Colonic mucosa (tissue), 4 donors: Measurements from ENCODE around the gene TMEM253. TPM values are rescaled to one million over a fixed set of nuclear protein-coding genes. Genes with fewer than 3 reads are reported as not detected.

ENCODE experiments used
- DNase-seq: peaks from one replicate; pipeline ENCODE4 v3.0.0-alpha.2; 2020
- H3K27ac ChIP-seq: fragments of 200-600 bp; one replicate; pipeline ENCODE4 v1.8.0; 2021
- H3K27me3 ChIP-seq: fragments of 200-600 bp; one replicate; pipeline ENCODE4 v1.8.0; 2021
- H3K36me3 ChIP-seq: fragments of 200-600 bp; one replicate; pipeline ENCODE4 v1.8.0; 2021
- H3K4me1 ChIP-seq: fragments of 200-600 bp; one replicate; pipeline ENCODE4 v1.8.0; 2021; ENCODE audit warnings: mild to moderate bottlenecking
- H3K4me3 ChIP-seq: fragments of 200-600 bp; one replicate; pipeline ENCODE4 v1.8.0; 2021
- H3K9ac ChIP-seq, 2 donors: one replicate each; pipeline ENCODE4 v1.7.0; 2013; ENCODE audit warnings: control low read depth in 2 of 2, low read depth in 2 of 2, low read length in 2 of 2
- H3K9me3 ChIP-seq: fragments of 200-600 bp; one replicate; pipeline ENCODE4 v1.8.0; 2021
- CTCF ChIP-seq: fragments of 200-600 bp; IDR thresholded peaks from one replicate; pipeline ENCODE4 v1.8.0; 2022; ENCODE audit warnings: antibody characterized with exemption, mild to moderate bottlenecking
- intact Hi-C: fragments of 100-400 bp; cut with DNase I; formaldehyde crosslinking; loops from one replicate; pipeline ENCODE4 v1.14.1; 2022
- total RNA-seq, 2 donors: library from RNA; stranded (reverse); fragmentation: NEBNext Ultra II Directional in 1 of 2; extraction: Animal tissue kit (Norgen Biotek cat#: 25700) in 1 of 2; gene quantifications; one replicate each; pipeline ENCODE4 v1.2.1, GENCODE V29; 2021
- donor health status: healthy.
- donor health status: DM: no; HTN: no; CAD: no.
- donor health status: DM: no; HTN: no; CAD: no.

TMEM253 gene
- total RNA-seq, 2 donors from 2014 or later, result 28.8 to 48.3 TPM

- H3K27me3 ChIP-seq, result no peaks in the 10 kb centered on the region
- DNase-seq, result peak; percentile 90
- no peak for TF ChIP-seq CTCF
- no peak overlapping the region for H3K4me3 ChIP-seq
- intact Hi-C loops, result no loop called here
- H3K9ac ChIP-seq, result peak overlapping the region; percentile 17 to 44
- no peaks in the 10 kb centered on the region for H3K9me3 ChIP-seq
- H3K36me3 ChIP-seq, result no peaks in the 10 kb centered on the region
- peak overlapping the region; percentile 88 for H3K27ac ChIP-seq
- H3K4me1 ChIP-seq, result peaks cover 8% of the 10 kb centered on the region
These were observed 44.2 kb upstream of the TMEM253 start for GRCh38 chr14:21056520-21057163.

- Histone ChIP-seq H3K27me3 (no peaks in the 10 kb centered on the region), H3K27ac (peak within 1 kb of the TSS; percentile 88), H3K4me1 (peaks cover 8% of the 10 kb centered on the region), H3K4me3 (no peak within 1 kb of the TSS), H3K9ac (peak within 1 kb of the TSS; percentile 17 to 44), H3K9me3 (no peaks in the 10 kb centered on the region), H3K36me3 (no peaks in the 10 kb centered on the region)
- no peak for TF ChIP-seq CTCF
- intact Hi-C loops, result no loop called here
- peak; percentile 36 for DNase-seq
These were observed 42.8 kb upstream of the TMEM253 start, which contains the start of gene RNASE8 for GRCh38 chr14:21057803-21058675. TSS of gene RNASE8 (plus strand) at chr14:21057822. CDS start at chr14:21057893, 71 bp downstream.

- Histone ChIP-seq H3K4me1 (peaks cover 8% of the 10 kb centered on the region), H3K9ac (peak overlapping the region in 1 of 2 donors; percentile 27), H3K4me3 (no peak overlapping the region), H3K36me3 (no peaks in the 10 kb centered on the region), H3K27me3 (no peaks in the 10 kb centered on the region), H3K27ac (peak overlapping the region; percentile 81), H3K9me3 (no peaks in the 10 kb centered on the region)
- intact Hi-C loops, result no loop called here
- TF ChIP-seq CTCF, result no peak
- no peak for DNase-seq
These were observed 42.0 kb upstream of the TMEM253 start for GRCh38 chr14:21058903-21059302.

- peak overlapping the region; percentile 81 for H3K27ac ChIP-seq
- H3K4me1 ChIP-seq, result peaks cover 1% of the 10 kb centered on the region
- no peak for TF ChIP-seq CTCF
- H3K36me3 ChIP-seq, result no peaks in the 10 kb centered on the region
- no peak overlapping the region for H3K4me3 ChIP-seq
- no peaks in the 10 kb centered on the region for H3K9me3 ChIP-seq
- peak overlapping the region; percentile 22 to 39 for H3K9ac ChIP-seq
- DNase-seq, result peak; percentile 19
- intact Hi-C loops, result no loop called here
- no peaks in the 10 kb centered on the region for H3K27me3 ChIP-seq
These were observed 40.8 kb upstream of the TMEM253 start for GRCh38 chr14:21059842-21060613.
